GM19193 (cell line): ENCODE measurements around the gene DRC7.

Experiments used
- POLR2A ChIP-seq: IDR thresholded peaks from 4 replicates; pipeline ENCODE4 v1.6.1; 2011; ENCODE audit not compliant: insufficient read depth, insufficient read length; ENCODE audit errors: extremely low read depth

The DRC7 gene

DNA sequence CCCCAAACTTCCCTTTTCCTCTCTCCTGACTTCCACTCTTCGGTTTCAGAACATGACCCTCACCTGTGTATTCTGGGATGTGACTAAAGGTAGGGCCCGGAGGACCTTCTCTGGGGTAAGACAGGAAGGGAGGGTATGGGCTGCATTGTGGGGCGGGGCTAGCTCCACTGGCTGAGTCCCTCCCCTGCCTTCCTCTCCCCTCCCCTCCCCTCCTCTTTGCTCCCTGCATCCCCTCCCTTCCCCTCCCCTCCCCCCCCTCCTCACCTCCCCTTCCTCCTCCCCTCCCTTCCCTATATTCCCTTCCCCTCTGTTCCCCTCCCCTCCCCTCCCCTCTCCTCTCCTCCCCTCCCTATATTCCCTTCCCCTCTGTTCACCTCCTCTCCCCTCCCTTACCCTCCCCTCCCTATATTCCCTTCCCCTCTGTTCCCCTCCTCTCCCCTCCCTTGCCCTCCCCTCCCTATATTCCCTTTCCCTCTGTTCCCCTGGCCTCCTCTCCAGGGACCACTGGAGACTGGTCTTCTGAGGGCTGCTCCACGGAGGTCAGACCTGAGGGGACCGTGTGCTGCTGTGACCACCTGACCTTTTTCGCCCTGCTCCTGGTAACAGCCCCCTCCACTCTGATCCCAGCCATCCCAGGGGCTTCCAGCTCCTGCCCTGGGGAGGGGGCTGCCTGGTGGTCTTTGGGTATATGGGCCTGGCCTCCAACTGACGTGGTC, 14.7 kb upstream of the DRC7 start:
- TF ChIP-seq POLR2A: no peak

DNA sequence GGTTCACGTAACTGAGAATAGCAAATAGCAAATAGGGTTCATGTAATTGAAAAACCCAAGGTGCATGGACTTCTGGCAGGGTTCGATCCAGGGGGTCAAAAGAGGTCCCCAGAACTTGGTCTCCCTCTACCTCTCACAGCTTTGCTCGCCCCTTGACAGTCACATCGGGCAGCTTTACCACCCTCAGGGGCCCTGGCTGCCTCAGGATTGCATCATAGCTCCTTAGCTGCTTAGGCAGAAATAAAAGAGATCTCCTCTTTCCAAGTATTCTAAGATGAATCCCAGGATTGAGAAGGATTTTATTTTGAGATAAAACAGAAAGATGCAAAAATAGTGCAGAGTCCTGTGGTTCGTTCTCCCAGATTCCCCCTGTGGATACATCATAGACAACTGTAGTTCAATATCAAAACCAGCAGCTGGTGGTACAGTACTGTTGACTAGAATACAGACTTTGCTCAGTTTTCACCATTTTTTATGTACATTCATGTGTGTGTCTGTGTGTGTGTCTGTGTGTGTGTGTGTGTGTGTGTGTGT, 13.7 kb upstream of the DRC7 start:
- no peak for TF ChIP-seq POLR2A

DNA sequence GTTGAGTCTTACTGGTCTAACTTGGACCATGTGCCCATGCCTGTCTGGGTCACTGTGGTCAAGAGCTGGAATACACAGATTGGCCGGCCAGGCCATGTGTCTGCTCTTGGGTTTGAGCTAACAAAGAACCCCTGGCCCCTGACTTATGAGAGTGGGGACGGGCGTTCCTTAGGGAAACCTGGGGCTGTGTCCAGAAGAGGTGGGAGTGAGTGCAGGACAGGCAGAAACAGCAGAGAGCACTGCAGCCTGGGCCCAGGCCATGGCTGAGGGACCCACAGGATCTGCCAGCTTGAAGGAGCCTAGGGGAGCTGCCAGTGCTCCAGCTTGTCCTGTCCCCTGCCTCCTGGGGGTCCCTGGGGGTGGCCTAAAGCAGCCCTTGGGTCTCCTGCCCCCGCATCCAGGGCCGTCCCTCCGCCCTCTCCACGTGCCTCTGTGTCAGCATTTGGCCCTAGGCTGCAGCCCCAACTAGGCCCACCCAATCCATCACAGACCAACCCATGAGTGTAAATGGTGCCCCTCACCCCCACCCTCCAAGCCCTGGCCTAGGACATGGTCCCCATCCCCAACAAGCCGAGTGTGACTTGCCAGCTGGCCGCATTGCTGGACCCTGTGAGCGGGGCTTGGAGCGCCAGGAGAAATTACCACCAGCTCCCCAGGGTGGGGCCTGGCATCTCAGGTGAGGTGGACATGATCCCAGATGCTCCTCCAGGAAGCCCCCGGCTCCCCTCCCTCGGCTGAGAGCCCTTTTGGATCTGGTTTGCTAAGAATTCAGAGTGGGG, 12.5 kb upstream of the DRC7 start:
- no peak for TF ChIP-seq POLR2A

DNA sequence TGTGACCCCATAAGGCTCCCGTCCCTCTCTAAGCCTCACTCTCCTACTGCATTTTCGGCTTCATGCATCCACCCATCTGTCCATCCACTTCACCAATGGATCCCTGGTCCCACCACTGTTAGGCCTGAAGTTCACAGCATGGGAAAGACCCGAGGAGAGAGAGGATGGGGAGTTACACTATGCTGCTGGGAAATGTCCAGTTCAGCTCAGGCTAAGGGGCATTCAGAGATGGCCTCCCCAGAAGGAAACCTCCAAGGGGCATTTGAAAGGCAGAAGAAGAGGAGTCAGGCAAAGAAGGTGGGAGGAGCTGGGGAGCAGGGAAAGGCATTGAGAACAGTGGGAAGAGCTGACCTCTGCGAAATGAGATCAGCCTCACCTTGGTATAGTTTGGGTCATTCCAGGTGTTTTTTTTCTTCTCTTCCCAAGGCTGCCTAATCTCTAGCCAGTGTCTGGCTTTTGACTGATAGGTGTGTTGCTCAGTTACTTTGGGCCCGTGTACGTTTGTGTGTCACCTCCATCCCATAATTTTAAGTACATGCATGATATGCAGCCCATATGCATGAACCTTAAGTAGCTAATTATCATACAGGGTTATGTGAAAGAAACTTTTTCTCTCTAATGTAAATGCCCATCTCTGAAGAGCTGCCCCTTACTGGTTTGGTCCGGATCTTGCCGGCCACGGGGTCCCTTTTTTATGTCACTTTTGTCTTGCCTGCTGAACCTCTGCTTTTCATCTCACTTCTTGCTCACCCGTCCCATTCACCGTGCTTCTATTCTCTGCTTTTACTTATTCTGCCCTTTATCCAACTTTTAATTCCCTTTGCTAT, 11.6 kb upstream of the DRC7 start:
- no peak for TF ChIP-seq POLR2A

DNA sequence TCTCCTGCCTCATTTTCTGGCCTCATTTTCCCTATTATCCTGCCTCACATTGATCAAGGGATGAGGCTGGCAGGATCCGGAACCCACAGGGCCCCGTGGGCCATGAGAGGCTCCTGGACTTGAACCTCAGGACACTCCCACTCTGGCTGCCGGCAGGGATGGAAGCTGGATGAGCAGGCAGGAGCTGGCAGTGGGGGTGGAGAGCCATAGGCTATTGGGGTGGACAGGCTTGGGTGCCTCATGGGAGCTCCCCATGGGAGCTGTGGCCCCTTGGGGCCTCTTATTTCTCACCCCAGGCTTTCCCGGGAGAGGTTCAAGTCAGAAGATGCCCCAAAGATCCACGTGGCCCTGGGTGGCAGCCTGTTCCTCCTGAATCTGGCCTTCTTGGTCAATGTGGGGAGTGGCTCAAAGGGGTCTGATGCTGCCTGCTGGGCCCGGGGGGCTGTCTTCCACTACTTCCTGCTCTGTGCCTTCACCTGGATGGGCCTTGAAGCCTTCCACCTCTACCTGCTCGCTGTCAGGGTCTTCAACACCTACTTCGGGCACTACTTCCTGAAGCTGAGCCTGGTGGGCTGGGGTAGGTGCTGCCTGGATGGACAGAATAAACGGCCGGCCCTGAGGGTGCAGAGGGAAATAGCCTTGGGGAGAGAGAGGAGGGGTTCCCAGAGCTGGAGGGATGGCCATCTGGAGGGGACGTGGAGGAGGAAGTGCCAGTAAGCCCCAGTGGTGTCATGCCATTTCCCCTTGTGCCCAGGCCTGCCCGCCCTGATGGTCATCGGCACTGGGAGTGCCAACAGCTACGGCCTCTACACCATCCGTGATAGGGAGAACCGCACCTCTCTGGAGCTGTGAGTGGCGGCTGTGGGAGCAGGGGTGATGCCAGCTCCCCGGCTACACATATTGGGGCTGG, 10.7 kb upstream of the DRC7 start:
- no peak for TF ChIP-seq POLR2A

DNA sequence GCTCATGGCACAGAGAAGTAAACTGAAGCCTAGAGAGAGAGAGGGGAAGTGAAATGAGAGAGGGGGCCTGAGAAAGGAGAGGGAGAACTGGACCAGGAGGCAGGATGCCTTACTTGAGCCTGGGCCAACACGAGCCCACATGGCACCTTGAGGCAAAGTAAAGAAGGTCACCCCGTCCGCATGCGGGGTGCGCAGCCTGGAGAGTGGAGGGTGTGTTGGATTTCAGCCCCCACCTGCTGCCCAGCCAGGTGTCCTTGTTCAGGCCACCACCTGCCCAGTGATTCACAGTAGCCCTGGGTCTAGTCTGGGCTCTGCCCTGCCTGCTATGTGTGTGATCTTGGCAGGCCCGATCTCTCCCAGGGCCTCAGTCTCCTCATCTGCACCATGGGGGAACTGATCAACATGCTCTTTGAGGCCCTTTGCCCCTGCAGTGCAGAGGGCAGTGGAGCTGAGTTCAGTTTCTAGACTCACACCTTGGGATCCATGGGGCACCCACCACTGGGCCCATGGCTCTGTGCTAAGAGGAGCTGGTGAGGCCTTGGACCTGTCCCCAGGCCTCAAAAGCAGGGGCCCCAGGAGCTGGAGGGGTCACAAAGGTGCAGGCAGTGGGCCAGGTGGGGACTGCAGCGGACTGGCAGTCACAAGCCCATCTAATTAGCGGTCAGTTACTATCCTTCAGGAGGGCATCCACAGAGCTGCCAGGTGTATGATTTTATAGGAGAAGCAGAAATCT, 9.8 kb upstream of the DRC7 start:
- no peak for TF ChIP-seq POLR2A

DNA sequence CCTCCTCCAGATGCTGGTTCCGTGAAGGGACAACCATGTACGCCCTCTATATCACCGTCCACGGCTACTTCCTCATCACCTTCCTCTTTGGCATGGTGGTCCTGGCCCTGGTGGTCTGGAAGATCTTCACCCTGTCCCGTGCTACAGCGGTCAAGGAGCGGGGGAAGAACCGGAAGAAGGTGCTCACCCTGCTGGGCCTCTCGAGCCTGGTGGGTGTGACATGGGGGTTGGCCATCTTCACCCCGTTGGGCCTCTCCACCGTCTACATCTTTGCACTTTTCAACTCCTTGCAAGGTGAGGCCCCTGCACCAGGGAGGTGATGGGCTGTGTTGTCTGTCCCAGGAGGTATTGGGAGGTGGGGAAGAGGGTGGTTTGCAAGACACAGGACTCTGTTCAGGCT, 9.0 kb upstream of the DRC7 start:
- no peak for TF ChIP-seq POLR2A

DNA sequence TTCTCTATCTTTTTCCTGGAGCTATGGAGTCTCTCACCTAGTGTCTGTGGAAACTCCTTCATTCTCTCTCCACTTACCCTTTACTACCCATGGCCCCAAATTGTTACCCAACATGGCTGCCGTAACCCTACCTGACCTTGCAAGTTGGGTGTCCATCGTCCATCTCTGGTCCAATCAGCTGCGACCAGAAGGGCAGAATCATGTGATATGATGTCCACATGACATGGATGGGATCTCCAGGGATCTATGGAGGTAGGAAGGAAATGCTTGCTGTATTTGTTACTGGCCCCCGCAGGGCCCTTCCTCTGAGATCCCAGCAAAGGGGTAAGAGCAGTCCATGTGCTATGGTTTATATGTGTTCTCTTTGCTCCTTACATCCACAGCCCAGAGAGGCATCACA, 8.0 kb upstream of the DRC7 start:
- no peak for TF ChIP-seq POLR2A

DNA sequence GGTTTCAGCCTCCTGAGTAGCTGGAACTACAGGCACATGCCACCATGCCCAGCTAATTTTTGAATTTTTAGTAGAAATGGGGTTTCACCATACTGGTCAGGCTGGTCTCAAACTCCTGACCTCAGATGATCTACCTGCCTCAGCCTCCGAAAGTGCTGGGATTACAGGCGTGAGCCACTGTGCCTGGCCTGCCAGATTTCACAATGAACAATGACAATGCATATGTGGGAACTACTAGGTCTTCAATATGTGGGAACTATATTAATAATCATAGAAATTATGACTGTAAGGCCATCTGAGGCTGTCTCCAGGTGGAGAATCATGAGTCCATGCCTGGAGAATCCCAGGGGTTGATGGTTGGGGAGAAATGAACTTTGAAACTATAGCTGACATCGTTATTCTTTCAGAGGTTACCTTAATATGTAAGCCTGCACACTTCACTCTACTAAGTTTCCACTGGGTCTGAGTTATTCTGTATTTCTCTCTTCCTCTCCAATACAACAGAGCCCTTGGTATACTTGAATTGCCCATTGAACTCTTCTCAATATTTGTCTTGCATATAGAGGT, 7.2 kb upstream of the DRC7 start:
- no peak for TF ChIP-seq POLR2A

DNA sequence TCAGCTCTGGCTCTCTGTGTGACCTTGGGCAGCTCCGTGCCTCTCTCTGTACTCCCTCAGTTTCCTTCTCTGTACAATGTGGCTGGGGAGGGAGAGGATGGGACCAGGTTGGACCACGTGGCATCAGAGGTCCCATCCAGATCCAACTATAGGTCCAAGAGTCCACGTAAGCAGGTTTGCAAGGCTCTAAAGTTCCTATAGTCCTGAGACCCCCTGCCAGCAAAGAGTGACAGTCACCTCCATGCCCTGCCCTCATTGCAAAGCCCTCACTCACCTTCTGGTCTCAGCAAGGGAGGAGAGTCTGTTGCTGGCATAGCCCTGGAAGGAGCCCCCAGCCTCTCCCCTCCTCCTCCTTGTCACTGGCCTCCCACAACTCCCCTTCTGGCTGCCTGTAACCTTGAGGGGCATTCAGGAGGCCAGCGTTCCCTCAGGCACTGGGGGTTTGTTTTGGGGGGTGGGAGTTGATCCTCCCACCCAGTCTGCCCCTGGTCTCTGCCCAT, 6.1 kb upstream of the DRC7 start:
- TF ChIP-seq POLR2A: no peak

DNA sequence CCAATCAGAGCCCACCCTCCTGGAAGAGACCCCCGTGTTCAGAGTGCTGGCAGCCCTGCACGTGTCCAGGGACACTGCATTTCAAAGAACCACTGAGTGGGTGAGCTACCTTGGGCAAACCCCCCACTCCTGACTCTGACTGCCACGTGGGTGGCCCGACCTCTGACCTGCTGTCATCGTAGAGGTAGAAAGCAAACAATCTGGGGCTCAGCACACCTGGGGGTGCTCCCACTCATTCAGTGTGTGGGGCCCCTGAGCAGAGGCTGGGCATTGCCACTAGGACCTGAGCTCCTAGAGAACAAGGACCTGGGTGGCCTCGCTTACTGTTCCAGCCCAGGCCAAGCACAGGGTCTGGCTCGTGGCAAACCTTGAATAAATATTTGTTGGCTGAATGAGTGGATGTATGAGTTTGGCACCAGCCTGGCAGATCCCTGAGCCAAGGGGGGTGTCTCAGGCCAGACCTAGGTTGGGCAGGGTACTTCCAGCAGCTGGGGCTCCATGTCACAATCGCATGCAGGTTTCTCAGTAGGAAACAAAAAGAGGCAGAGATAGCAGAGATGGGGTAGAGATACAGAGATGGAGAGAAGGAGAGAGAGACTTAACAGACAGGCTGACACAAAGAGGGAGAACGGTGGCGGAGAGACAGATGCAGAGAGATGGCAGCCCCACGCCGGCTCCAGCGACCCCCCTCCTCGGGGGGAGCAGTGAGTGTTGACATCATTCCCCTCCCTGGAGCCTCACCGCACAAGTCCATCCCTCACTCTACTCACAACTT, 5.4 kb upstream of the DRC7 start:
- no peak for TF ChIP-seq POLR2A

DNA sequence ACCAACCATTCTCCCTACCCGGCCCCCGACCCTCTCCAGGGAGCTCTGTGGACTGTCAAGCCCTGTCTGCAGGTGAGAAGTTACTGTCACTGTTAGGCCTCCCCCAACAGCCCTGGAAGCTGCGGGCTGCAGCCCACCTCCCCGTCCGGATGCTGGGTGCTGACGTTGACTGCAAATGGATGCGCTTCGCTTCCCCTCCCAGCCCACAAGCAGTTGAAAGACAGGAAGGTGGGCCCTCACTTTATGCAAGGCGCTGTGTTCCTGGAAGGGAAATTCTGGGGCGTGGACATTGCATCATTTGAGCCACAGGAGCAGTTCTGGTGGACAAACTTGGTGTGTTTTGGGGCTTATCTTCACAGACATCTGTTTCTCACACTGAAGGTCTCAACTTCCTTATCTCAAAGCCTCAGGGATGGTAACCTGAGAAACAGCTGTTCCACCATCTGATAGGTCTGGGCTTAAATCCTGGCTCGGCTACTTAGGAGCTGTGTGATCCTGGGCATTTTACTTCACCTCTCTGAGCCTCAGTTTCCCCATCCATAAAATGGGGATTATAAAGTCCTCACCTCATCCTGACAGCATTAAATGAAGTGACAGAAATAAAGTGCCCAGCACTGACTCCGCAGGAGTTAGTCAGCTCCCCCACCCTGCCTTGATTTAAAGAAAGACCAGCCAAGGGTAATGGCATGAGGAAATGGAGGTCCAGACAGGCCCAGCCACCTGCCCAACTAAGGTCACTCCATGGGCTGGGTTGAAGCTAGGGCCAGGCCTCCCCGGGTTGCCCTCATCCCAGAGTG, 4.6 kb upstream of the DRC7 start:
- TF ChIP-seq POLR2A: peak; percentile 27
